Measurements from ENCODE around the gene MOCOS. TPM values are rescaled to one million over a fixed set of nuclear protein-coding genes. Genes with fewer than 3 reads are reported as not detected.

Gene MOCOS
- total RNA-seq, 2 experiments from 2014 or later, result 0.17 to 0.36 TPM

DNA sequence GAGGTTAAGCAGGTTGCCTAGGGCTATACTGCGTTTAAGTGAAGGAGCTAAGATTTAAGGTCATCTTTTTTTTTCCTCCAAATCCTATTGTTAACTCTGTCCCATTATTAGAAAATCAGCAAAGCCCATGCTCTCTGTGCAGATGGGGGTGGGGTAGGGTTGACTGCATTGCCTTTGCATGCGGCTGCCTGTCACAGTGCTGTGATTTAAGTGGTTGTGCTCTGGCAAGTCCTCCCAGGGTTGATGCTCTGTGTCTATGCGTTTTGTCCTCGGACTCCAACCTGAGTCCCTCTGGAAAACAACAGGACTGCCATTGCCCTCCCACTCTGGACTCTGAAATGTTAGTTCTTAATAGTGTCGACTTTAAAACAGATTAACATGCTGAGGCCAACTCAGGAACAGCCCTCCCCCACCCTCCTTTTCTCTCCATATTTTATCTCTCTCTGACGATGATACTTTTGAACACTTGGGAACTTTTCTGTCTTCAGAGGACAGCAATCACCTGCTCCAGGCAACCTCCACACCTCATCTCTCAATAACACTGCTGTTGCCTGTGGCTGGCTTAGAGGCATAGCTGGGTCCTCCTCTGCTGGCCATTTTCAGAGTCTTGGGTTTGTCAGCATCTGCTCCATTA is 116.0 kb downstream of the MOCOS start:
- intact Hi-C loops (cut with micrococcal nuclease), result no loop called here
- H3K9me3 Mint-ChIP-seq, result no peaks in the 10 kb centered on the region

DNA sequence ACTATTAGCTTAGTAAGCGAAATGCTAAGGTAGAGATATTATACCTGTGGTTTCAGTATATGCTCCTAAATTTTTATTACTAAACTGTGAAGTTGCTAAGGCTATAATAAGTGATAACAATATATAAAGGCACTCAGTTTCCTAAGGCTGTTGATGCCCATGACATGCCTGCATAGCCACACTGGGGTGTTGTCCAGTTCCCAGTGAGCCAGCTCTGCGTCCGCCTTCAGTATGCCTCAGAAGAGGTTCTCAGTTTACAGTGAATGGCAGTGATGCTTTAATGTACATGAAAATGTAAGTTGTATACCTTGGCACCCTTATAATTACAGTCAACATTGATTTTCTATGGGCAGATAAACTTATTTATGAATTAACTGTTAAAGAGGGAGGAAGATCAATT is 117.4 kb downstream of the MOCOS start:
- DNase-seq, result no peak
- Mint-ChIP-seq H3K27ac (no peak overlapping the region), H3K4me3 (no peak overlapping the region), H3K9me3 (no peaks in the 10 kb centered on the region), H3K4me1 (ENCODE audit: low read depth) (no peaks in the 10 kb centered on the region), H3K27me3 (peaks cover 35% of the 10 kb centered on the region), H3K36me3 (no peaks in the 10 kb centered on the region)
- ChIA-PET CTCF (no interaction called here), POLR2A (no interaction called here)
- intact Hi-C loops (cut with micrococcal nuclease), result no loop called here

More for the DNA sequence above, 116.0 kb downstream of the MOCOS start:
- no peak overlapping the region for H3K27ac Mint-ChIP-seq
- DNase-seq, result no peak
- no peak overlapping the region for H3K4me3 Mint-ChIP-seq
- ChIA-PET CTCF (interaction anchor here (0.7 kb wide), 1 partner anchor 91 kb away, joined by 3 read pairs; no protein-coding TSS in a partner anchor), POLR2A (no interaction called here)
- H3K4me1 Mint-ChIP-seq (ENCODE audit: low read depth), result no peaks in the 10 kb centered on the region
- peaks cover 42% of the 10 kb centered on the region for H3K27me3 Mint-ChIP-seq
- H3K36me3 Mint-ChIP-seq, result no peaks in the 10 kb centered on the region

DNA sequence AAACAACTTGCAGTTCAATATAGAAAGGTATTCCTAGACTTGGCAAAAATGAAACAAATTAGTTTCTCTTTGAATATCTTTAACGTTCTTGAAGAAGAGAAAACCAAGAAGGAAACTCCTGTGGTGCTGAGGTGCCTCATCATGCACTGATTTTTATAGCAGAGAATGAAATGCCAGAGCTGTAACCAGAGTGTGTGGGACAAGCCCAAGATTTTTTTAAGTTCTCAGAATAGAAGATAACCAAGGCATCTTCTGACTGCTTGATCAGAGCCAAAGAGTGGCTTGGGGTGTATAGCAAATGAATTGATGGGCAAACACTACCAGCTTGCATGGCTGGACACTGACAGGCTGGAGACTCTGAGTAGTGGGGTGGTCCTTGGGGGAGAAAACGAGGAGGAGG is 118.1 kb downstream of the MOCOS start:
- CTCF ChIA-PET, result no interaction called here
- Mint-ChIP-seq H3K4me3 (no peak overlapping the region), H3K36me3 (no peaks in the 10 kb centered on the region), H3K4me1 (ENCODE audit: low read depth) (no peaks in the 10 kb centered on the region), H3K27ac (no peak overlapping the region), H3K27me3 (peaks cover 35% of the 10 kb centered on the region), H3K9me3 (no peaks in the 10 kb centered on the region)
- intact Hi-C loops (cut with micrococcal nuclease), result no loop called here
- no peak for DNase-seq
- POLR2A ChIA-PET, result no interaction called here

DNA sequence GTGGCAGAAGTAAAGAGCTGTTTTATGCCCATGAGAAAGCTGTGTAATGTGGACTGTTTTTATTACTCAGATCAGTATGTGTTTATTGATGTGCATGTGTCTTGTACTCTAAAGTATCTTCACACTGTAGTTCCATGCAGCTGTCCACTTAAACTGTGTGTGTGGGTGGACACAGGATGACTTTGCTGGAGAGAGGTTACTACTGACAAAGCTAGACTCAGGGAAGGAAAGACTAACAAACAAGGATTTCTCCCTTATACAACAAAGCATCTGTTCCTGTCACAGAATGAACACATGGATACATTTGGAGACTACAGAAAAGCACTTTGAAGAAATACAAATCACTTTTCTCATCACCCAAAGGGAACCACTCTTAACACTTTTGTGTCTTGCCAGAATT is 120.2 kb downstream of the MOCOS start:
- ChIA-PET CTCF (no interaction called here), POLR2A (no interaction called here)
- Mint-ChIP-seq H3K27me3 (peaks cover 49% of the 10 kb centered on the region), H3K9me3 (no peaks in the 10 kb centered on the region), H3K4me1 (ENCODE audit: low read depth) (no peaks in the 10 kb centered on the region), H3K4me3 (no peak overlapping the region), H3K36me3 (no peaks in the 10 kb centered on the region), H3K27ac (no peak overlapping the region)
- DNase-seq, result no peak
- intact Hi-C loops (cut with micrococcal nuclease), result no loop called here

DNA sequence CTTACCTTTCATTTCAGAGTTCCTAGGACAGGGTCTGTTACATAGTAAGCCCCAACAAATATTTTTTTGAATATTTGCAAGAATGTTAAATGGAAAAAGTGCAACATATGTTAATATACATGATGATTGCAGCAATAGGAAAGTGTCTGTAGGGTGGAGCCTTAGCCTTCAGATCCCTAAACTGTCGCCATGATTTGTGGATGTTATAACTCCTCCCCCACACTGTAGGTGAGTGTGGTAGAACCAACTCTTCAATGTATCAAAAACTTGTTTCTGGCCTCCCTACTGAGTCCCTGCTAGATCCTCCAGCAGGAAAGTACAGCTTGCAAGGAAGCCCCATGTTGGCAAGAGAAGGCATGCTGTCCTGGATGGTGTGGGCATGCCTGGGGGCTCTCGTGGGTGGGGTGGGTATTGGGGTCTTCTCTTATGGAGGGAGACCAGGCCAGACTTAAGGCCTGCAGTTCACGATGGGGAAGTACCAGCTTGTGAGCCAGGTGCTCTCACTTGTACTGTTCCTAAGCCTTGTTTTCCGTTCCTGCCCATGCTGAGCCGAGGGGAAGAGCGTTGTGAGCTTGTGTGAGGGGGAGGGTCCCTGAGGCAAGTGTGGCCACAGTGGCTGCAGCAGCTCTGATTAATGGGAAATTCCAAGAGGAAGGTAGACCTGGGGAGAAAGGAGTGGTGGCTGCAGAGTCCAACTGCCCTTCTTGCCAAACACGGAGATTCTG is 121.6 kb downstream of the MOCOS start:
- no peak for DNase-seq
- no peaks in the 10 kb centered on the region for H3K9me3 Mint-ChIP-seq

DNA sequence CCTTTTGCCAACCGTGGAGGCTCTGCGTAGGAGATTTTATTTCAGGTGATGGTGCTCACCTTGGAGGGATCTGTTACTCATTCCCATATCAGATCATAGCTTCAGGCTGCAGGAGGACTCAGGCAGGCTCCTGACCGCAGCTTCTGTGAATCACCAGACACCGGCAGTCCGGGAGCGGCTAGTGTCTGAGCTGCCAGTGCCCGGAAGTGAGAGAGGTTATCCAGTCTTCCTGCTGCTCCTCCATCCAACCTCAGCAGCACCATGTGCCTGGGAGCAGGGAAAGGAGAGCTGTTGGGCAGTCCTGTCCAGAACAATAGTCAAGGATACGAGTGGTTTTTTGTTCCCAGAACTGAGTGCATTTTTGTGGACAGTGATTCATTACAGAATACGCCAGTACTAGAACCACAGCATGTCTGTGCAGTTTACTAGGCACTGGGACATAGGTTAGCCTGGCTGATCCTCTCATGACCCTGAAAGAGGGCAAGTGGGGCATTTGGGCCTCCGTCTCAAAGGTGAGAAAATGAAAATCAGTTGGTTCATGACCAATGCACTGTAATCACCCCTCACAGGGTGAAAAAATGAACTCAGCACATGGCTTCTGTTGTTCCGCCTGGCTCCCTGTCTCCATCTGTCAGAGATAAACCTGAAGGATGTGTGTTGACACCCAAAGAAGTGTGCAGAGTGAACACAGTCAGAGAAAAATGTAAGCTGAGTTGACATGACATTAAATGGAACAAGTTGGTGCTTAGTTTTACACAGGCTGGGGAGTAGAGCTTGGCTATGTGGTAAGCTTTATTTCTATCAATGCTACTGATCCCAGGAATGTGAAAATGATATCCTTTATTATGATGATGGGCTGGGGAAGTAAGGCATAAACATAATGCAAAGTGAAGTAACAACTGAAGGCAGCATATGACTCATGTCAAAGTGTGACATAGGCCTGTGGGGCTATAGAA is 122.4 kb downstream of the MOCOS start:
- Mint-ChIP-seq H3K9me3 (no peaks in the 10 kb centered on the region), H3K36me3 (no peaks in the 10 kb centered on the region), H3K27me3 (peaks cover 44% of the 10 kb centered on the region), H3K4me3 (no peak overlapping the region), H3K4me1 (ENCODE audit: low read depth) (no peaks in the 10 kb centered on the region), H3K27ac (no peak overlapping the region)
- intact Hi-C loops (cut with micrococcal nuclease), result no loop called here
- ChIA-PET POLR2A (no interaction called here), CTCF (no interaction called here)
- DNase-seq, result no peak

More for the DNA sequence above, 121.6 kb downstream of the MOCOS start:
- Mint-ChIP-seq H3K4me3 (no peak overlapping the region), H3K4me1 (ENCODE audit: low read depth) (no peaks in the 10 kb centered on the region), H3K27me3 (peaks cover 44% of the 10 kb centered on the region), H3K36me3 (no peaks in the 10 kb centered on the region), H3K27ac (no peak overlapping the region)
- POLR2A ChIA-PET, result no interaction called here
- intact Hi-C loops (cut with micrococcal nuclease), result no loop called here
- CTCF ChIA-PET, result no interaction called here

DNA sequence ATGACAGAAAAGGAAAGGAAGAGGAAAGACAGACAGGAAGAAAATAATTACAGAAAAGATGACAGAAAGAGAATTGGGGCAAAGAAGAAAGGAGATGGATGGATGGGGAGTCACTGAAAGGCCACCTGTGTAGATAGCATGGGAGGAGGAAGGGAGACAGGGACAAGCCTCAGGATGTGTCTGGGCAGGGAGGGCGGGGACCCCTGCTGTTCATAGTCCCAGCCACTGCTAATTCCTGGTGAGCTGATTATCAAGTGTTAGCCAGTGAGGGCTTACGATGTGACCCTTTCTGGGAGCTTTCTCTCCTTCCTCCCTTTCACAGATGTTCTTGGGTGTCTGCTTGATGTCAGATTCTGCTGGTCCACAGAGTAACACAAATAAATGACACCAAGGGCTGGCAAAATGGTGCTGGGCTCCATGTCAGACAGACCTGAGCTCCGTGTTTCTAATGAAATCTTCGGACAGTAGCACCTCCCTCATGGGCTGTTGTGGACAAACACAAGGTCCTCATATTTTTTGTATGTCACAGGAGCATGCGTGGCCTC is 123.8 kb downstream of the MOCOS start:
- Mint-ChIP-seq H3K4me3 (no peak overlapping the region), H3K9me3 (no peaks in the 10 kb centered on the region), H3K27ac (no peak overlapping the region), H3K36me3 (no peaks in the 10 kb centered on the region), H3K27me3 (peaks cover 36% of the 10 kb centered on the region), H3K4me1 (ENCODE audit: low read depth) (no peaks in the 10 kb centered on the region)
- intact Hi-C loops (cut with micrococcal nuclease), result no loop called here
- DNase-seq, result no peak
- POLR2A ChIA-PET, result no interaction called here
- CTCF ChIA-PET, result no interaction called here

DNA sequence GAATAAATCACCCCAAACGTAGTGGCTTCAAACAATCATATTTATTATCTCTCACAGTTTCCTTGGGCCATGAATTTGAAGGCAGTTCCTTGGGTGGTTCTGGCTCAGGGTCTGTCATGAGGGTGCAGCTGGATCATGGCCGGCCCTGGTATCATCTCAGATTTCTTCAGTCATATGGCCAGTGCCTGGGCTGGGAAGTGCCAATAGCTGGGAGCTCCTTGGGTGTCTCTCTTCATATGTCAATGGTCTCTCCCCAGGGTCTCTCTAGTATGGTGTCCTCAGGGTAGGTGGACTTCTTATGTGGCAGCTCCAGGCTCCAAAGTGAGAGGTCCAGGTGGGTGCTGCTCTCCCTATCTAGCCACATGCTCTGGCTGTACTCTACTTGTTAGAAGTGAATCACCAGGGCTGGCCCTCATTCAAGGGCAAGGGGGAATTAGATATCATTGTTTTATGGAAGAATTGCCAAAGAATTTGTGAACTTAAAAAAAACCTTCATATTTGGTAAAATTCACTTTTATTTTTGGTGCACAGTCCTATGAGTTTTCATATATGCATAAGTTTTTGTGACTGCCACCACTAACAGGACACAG is 125.6 kb downstream of the MOCOS start:
- Mint-ChIP-seq H3K4me3 (no peak overlapping the region), H3K36me3 (no peaks in the 10 kb centered on the region), H3K27me3 (peaks cover 27% of the 10 kb centered on the region), H3K9me3 (peaks cover under 1% of the 10 kb centered on the region), H3K4me1 (ENCODE audit: low read depth) (no peaks in the 10 kb centered on the region), H3K27ac (no peak overlapping the region)
- POLR2A ChIA-PET, result no interaction called here
- DNase-seq, result no peak
- CTCF ChIA-PET, result no interaction called here
- intact Hi-C loops (cut with micrococcal nuclease), result no loop called here

DNA sequence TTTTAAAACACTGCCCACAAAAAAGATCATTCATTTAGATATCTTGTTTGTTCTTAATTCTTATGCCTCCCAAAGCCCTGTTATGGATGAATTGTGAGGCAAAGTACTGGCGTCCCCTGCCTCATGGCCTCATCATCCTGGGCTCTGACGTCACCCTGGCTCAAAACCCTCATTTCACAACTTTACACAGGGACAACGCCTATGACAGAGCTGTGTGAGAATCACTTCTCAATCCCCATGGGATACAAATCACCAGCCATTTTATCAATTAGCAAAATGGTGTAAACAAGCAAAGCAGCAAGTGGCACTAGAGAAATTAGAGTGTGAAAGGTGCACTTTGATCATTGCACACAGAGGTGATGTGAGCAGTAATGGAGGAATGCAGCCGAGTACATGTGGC is 126.8 kb downstream of the MOCOS start:
- POLR2A ChIA-PET, result no interaction called here
- CTCF ChIA-PET, result interaction anchor here (1.2 kb wide), 1 partner anchor 30 kb away, joined by 3 read pairs; no protein-coding TSS in a partner anchor
- H3K27ac Mint-ChIP-seq, result no peak overlapping the region

DNA sequence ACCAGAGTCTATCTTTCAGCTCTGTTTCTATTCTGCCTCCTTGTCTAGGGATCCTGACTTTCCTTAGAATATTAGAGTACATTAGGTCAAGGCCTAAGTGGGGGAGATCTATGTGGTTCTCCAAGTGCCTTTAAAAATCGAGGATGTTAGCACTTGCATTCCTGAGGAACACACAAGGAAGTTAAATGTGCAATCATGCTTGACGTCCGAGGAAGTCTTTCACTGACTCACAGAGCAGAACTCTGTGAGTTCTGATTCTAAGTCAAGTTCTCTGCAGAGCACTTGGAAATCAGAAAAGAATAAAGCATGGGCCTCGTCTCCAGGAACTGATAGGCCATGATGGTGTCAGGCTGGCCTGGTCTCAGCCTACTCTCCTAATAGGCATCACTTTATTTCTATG is 127.5 kb downstream of the MOCOS start:
- CTCF ChIA-PET, result interaction anchor here (1.2 kb wide), 1 partner anchor 31 kb away, joined by 3 read pairs; no protein-coding TSS in a partner anchor
- H3K27ac Mint-ChIP-seq, result no peak overlapping the region
- intact Hi-C loops (cut with micrococcal nuclease), result no loop called here

More for the DNA sequence above, 126.8 kb downstream of the MOCOS start:
- H3K27me3 Mint-ChIP-seq, result peaks cover 27% of the 10 kb centered on the region
- DNase-seq, result no peak
- H3K9me3 Mint-ChIP-seq, result peaks cover 12% of the 10 kb centered on the region
- intact Hi-C loops (cut with micrococcal nuclease), result no loop called here
- H3K36me3 Mint-ChIP-seq, result peaks cover 1% of the 10 kb centered on the region
- H3K4me1 Mint-ChIP-seq (ENCODE audit: low read depth), result no peaks in the 10 kb centered on the region
- H3K4me3 Mint-ChIP-seq, result no peak overlapping the region

DNA sequence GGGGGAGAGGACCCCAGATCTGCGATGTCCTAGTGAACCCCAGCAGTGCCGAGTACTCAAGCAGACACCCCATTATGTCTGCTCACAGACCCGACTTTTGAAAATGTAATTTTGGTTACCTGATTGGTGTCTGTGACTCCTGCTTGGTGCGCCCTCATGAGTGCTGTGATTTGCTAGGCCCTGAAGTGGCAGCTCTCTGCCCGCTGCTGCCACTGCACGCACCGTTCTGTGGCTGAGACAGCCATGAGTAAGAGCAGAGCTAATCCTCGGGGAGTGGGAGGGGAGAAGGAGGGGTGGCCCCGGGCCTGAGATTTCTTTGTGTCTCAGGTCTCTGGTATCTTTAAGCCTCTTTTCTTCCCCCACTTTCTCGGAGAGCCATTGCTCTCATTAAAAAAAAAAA is 128.4 kb downstream of the MOCOS start:
- ChIA-PET POLR2A (no interaction called here), CTCF (interaction anchor here (0.6 kb wide), 1 partner anchor 56 kb away, joined by 3 read pairs; no protein-coding TSS in a partner anchor)
- H3K36me3 Mint-ChIP-seq, result peaks cover 1% of the 10 kb centered on the region
- H3K27ac Mint-ChIP-seq, result no peak overlapping the region
- H3K9me3 Mint-ChIP-seq, result peaks cover 17% of the 10 kb centered on the region
- DNase-seq, result no peak
- H3K4me3 Mint-ChIP-seq, result no peak overlapping the region
- no peaks in the 10 kb centered on the region for H3K4me1 Mint-ChIP-seq (ENCODE audit: low read depth)
- intact Hi-C loops (cut with micrococcal nuclease), result no loop called here
- H3K27me3 Mint-ChIP-seq, result peaks cover 20% of the 10 kb centered on the region

More for the DNA sequence above, 127.5 kb downstream of the MOCOS start:
- Mint-ChIP-seq H3K9me3 (peaks cover 17% of the 10 kb centered on the region), H3K4me1 (ENCODE audit: low read depth) (no peaks in the 10 kb centered on the region), H3K4me3 (no peak overlapping the region), H3K27me3 (peaks cover 25% of the 10 kb centered on the region), H3K36me3 (peaks cover 1% of the 10 kb centered on the region)
- POLR2A ChIA-PET, result no interaction called here
- no peak for DNase-seq

DNA sequence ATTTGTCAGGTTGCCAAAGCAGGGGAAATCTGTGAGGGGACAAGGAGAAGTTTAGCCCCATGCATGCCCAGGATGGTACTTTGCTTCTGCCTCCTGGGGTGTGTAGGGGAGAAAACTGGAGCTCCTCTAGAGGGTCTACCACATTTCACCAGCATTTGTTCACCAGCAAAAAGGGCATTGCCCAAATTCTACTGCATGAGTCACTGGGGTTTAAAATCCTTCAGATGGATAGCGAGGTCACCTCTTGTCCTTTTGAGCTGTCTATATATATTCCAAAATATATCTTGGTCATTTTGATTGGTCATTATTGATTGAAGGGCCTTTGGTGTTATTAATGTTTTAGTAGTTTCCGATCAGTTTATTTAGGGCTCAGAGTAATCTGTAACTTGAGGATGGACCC is 128.9 kb downstream of the MOCOS start:
- peaks cover 1% of the 10 kb centered on the region for H3K36me3 Mint-ChIP-seq
- ChIA-PET CTCF (interaction anchor here (0.6 kb wide), 1 partner anchor 57 kb away, joined by 3 read pairs; no protein-coding TSS in a partner anchor), POLR2A (no interaction called here)
- H3K4me3 Mint-ChIP-seq, result no peak overlapping the region
- intact Hi-C loops (cut with micrococcal nuclease), result no loop called here
- DNase-seq, result no peak
- H3K9me3 Mint-ChIP-seq, result peaks cover 17% of the 10 kb centered on the region
- no peak overlapping the region for H3K27ac Mint-ChIP-seq
- H3K27me3 Mint-ChIP-seq, result peaks cover 19% of the 10 kb centered on the region
- no peaks in the 10 kb centered on the region for H3K4me1 Mint-ChIP-seq (ENCODE audit: low read depth)

All from activated CD4-positive, alpha-beta memory T cell treated with anti-CD3 and anti-CD28 coated beads for 36 hours (primary cell).